ENCODE data around the gene CACNA1D.

The CACNA1D gene

GRCh38 chr3:53789459-53789858 lies 295.0 kb downstream of the CACNA1D start:
- no peak for DNase-seq (ENCODE audit: low spot score)

- DNase-seq (ENCODE audit: low spot score), result no peak
Measured at GRCh38 chr3:53790470-53790869, 296.1 kb downstream of the CACNA1D start.

DNA sequence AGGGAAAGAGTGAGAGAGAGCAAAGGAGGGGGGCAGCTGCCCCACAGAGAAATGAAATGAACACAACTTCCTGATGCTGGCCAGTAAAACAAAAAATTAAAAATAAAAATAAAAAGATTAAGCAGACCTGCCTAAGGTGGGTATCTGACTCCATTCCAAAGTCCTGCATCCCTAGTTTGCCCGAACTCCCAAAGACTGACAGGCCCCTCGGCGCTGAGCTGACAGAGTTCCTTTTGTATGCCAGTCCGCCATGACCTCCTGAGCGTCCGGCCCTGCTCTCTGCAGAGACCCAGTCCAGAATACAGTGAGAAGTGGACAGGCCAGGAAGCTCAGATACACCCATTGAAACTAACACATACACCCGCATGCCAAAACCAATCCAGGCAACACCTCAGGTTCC lies 296.9 kb downstream of the CACNA1D start:
- DNase-seq (ENCODE audit: low spot score), result no peak

DNA sequence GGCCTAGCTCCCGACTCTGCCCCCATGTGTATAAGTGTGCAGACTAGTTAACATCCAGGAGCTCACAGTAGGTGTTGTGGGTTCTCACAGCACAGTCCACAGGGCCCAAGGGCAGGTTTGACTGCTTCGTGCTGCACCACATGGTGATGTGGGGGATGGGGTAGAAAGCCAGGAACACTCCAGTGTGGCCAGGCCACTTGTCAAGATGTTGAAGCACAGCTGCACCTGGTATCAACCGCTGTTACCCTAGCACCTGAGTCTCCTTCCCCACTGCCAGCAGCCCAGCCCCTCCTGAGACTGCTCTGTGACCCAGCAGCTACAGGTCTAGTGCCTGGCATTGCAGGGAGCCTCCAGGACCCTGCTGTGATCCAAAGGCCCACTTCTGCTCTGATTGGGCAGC lies 298.5 kb downstream of the CACNA1D start:
- DNase-seq (ENCODE audit: low spot score), result no peak

- no peak for DNase-seq (ENCODE audit: low spot score)
Measured at GRCh38 chr3:53794597-53794996, 300.2 kb downstream of the CACNA1D start.

DNA sequence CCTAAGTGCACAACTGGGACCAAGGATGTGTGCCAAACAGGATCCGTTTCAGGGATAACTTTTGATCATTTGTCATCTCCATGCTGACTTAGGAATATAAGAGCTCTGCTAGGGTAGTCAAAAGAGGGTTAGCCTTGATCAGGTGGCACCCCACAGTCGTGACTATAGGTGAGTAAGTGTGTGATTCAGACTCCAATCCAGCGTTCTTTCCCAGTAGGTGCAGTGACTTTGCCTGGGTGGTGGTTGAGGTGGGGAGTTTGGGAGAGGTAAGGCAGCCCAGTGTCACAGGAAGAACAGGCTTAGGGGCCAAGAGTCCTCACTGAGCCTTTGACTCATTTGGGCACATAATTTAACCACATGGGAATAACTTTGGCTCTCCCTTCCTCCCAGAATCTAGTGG lies 300.8 kb downstream of the CACNA1D start:
- DNase-seq (ENCODE audit: low spot score), result no peak

DNA sequence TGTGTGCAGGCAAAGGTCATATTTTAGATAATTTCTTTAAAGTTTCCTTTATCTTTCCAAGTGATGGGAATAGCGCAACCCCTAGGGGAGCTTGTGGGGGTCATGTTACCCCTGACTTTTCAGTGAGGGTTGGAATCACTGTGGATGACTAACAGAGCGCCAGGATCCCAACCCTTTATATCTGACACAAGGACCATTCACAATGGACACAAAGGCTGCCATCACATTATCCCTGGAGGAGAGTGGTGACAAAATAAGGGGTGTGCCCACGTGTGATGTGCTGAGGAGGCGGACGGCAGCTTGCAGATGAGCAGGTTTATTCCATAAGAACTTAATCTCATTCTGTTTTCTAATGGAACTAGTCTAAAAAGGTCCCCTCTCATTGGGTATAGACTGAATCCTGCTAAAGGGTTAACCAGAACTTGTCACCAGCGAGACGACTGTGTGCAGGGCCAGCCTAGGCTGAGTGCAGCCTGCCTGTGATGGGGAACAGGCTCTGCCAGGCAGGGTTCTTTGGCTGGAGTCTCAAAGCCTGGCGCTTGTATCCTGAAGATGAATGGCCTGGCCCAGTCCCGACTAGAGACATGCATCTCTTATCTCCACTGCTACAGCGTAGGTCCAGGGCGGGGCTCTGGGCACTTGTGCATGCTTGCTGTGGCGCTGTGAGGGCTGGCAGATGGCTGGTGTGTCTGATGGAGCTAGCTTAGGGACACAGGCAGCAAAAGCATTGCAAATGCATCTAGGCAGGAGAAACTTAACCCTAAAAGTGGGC lies 301.6 kb downstream of the CACNA1D start:
- DNase-seq (ENCODE audit: low spot score), result peak; percentile 63

- no peak for DNase-seq (ENCODE audit: low spot score)
Measured at GRCh38 chr3:53798144-53798543, 303.7 kb downstream of the CACNA1D start.

GRCh38 chr3:53799338-53799865 lies 305.0 kb downstream of the CACNA1D start:
- no peak for DNase-seq (ENCODE audit: low spot score)

- DNase-seq (ENCODE audit: low spot score), result no peak
Measured at GRCh38 chr3:53800041-53800906, 305.9 kb downstream of the CACNA1D start.

DNA sequence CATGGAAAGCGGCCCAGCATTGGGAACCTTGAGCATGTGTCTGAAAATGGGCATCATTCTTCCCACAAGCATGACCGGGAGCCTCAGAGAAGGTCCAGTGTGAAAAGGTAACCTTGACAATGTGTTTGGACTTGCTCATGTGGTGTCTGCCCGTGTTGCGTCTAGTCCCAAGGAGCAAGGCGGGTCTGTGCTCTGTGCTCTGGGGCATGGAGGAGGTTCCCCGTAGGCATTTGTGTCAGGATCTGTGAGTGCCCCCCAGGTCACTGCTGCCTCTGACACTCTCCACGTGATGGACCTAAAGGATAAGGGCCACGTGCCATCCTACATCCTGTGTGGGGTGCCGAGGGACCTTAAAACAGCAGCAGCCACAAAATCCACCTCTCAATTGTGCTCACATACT lies 306.9 kb downstream of the CACNA1D start:
- no peak for DNase-seq (ENCODE audit: low spot score)

DNA sequence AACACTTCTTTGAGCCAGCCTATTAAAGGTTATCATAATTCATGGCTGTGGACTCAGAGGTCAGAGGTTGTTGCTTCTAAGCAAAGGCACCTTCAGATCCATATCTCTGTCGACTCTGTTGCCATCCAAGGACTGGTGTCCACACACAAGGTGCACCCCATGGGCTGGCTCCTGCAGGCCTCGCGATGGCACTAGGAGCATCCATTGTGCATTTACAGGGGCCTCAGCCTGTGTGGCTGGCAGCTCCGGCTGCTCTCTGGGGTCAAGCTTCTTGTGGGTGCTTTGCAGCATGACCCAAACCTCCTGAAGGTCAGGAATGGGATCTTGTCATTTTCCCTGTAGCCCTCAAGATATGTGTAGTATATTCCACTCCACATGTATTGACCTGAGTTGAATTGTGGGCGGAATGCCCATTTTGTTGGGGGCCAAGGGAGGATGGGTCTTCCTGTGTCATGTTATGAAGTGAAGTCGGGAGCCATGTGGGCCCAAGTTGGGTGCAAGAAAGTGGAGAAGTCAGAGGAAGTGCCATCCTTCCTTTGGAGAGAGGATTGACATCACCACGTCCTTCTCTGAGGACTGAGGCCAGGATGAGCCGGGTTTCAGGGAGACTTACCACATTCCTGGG lies 308.0 kb downstream of the CACNA1D start:
- no peak for DNase-seq (ENCODE audit: low spot score)

- no peak for DNase-seq (ENCODE audit: low spot score)
Measured at GRCh38 chr3:53803124-53803815, 308.9 kb downstream of the CACNA1D start.

DNA sequence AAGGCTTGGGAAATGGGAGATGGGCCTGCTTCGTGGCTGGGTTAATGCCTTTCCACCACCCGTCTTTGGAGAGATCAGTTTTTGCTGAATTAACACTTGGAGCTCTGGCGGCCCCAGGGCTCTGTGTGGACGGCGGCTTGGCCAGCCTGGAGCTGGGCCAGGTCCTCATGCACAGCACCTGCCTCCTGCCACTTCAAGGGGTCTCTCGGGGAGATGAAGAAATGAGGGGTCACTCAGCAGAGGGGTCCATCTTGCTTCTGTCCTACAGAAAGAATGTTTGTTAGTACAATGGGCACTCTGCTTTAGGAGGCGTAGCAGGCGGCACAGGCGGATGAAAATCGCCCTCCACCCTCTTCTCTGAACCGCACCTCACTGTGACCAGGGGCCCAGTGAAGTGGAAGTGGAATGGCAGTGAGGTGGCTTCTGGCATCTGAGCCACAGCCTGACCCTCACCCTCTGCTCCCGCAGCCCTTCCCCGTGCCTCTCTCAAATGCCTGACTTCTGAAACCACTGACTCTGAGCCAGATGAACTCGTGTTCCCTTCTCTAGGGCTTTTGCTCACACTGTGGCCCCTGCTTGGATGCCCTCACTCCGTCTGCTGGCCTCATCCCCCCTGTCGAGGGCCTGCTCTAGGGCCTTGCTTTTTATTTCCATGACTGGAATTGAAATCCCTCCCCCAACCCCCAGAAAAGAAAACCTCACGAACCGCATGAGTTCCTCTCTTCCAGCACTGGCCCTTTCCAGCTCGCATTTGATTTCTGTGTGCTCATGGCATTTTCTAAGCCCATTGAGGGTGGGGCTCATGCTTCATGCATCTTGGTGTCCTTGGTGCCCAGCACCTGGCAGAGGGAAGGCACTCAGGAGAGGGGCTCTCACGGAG lies 309.6 kb downstream of the CACNA1D start:
- DNase-seq (ENCODE audit: low spot score), result no peak

GRCh38 chr3:53804697-53805462 lies 310.5 kb downstream of the CACNA1D start:
- no peak for DNase-seq (ENCODE audit: low spot score)

DNA sequence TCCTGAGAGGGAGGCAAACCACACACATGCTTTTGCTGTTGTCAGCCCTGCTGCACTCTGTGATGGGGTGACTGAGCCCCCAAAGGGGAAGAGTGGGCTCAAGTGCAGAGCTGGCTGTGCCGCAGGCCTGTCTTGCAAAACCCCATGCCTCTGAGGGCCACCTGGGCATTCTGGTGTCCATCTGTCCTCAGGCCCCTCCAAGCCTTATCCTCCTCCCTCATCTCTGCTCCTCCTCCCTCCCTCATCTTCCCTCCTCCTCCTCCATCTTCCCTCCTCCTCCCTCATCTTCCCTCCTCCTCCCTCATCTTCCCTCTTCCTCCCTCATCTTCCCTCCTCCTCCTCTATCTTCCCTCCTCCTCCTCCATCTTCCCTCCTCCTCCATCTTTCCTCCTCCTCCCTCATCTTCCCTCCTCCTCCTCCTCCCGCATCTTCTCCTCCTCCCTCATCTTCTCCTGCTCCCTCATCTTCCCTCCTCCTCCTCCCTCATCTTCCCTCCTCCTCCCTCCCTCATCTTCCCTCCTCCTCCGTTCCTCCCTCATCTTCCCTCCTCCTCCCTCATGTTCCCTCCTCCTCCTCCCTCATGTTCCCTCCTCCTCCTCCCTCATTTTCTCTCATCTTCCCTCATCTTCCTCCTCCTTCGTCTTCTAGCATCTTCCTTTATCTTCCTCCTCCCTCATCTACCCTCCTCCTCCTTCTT lies 311.2 kb downstream of the CACNA1D start:
- no peak for DNase-seq (ENCODE audit: low spot score)

- DNase-seq (ENCODE audit: low spot score), result no peak
Measured at GRCh38 chr3:53806182-53807116, 312.0 kb downstream of the CACNA1D start.

- no peak for DNase-seq (ENCODE audit: low spot score)
Measured at GRCh38 chr3:53807117-53807810, 312.9 kb downstream of the CACNA1D start.
